Stimulated activated CD4-positive, alpha-beta T cell treated with anti-CD3 and anti-CD28 coated beads, Interleukin-12 subunit alpha, Interleukin-12 subunit beta, amount 100 ng/mL, for 24 hours (primary cell): ENCODE data around the gene DBNDD2.

Experiments used
- DNase-seq, 2 experiments: peaks; one replicate each; pipeline ENCODE4 v3.0.0-alpha.2; 2020; ENCODE audit warnings: low read depth in 2 of 2

The DBNDD2 gene

DNA sequence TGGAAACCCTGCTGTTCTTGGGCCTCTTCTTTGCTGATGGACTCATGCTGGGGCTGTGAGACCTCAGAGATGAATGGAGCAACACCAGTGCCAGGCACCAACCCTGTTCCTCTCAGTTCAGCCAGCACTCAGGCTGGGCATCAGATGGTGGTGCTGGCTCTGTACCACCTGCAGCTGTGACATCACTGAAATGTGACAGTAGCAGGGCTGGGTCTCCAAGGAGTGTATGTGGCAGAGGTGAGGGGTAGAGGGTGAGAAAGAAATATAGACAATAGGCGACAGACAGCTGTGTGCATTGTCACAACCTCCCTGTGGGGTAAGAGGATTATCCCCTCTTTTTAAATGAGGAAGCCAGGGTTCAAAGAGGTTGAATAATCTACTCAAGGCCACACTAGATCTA, 29.9 kb upstream of the DBNDD2 start, which contains the start of gene TP53TG5:
Gene TP53TG5, minus strand, starts transcription at position 135 of the 400 bp plus-strand sequence. Its CDS starts 89 bp downstream, at position 46.
- no peak for DNase-seq

DNA sequence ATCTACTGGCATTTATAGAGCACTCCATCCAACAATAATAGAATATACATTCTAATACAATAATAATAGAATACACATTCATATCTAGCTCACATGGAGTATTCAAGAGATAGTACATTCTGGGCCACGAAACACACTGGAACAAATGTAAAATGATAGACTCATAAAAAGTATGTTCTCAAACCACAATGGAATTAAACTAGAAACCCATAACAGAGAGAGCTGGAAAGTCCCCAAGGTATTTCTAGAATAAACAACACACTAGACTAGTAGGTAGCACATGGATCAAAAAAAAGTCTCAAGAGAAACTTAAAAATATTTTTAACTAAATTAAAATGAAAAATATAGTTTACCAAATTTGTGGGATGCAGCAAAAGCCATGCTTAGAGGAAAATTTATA, 20.8 kb upstream of the DBNDD2 start:
- no peak for DNase-seq

DNA sequence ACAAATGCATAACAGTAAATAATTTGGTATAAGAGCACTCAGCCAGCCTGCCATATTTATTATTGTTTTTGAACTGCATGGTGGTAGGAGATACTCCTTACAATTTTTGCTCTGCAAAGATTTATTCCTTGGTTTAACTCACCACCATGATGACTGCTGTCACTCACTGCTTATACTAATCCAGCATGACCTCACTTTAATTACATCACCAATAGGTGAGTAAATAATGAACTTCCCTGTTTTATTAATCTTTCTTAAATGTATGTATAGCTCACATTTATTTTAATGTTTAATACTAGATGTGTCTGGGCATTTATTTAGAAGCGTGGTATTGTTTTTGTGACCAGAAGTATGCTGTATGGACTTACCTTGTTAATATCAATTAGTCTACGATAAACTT, 17.2 kb upstream of the DBNDD2 start:
- no peak for DNase-seq

DNA sequence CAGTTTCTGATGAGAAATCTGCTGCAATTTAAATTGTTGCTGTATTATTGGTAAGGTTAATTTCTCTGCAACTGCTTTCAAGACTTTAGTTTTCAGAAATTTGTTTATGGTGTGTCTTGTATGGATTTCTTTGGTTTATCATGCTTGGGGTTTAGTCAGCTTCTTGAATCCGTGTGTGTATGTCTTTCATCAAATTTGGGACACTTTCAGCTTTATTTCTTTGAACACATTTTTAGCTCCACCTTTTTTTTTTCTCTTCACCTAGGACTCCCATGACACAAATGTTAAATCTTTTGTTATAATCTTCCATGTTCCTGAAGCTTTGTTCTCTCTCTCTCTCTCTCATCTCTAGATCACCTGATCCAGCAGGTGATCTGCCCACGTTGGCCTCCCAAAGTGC, 16.5 kb upstream of the DBNDD2 start:
- no peak for DNase-seq

DNA sequence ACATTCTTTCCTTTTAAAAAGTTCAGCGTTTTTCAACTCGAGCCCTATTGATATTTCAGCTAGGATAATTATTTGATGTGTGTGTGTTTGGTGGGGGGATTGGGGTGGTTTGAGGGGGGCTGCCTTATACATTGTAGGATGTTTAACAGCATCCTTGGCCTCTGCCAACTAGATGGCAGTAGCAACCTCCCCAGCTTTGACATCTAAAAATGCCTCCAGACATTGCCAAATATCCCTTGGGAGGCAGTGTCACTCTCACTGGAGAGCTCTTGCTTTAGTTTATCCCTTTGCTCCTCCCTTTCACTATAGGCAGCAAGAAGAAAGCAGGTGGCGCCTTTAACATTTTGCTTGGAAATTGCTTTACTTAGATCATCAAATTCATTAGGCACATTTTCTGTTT, 15.4 kb upstream of the DBNDD2 start:
- DNase-seq: no peak

DNA sequence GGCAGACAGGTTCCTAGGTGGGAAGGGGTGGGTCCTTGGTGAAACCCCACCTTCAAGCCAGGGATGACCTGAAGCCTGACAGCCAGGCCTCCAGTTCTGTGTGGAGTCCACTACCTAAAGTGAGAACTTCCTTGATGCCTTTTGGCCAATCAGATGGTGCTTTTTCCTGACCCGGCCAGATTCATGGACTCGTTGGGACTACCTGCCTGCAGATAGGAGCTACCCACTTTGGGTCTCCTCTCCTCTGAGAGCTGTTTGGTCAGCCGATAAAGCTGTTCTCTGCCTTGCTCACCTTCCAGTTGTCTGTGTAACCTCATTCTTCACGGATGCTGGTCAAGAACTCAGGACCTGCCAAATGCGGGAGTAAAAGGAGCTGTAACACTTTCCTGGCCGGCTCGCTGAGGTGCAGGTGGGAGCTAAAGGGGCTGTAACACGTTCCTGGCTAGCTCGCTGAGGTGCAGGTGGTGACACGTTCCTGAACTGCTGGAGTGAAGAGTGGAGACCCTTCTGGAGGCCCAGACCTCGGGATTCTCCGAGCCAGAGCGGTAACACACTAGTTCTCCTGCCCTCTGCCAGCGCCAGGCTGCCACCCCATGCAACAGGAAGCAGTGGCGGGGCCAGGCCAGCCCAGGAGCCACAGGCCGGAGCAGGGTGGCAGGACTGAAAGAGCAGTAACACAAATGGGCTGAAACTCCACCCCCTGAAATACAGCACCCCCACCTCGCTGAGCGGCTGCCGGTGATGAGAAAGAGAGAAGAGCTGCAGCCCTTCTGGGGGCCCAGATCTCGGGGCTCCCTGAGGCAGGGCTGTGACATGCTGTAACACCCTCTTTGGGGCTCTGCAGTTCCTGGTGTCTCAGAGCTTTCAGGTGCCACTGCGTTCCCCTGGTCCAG, 13.6 kb upstream of the DBNDD2 start:
- no peak for DNase-seq

DNA sequence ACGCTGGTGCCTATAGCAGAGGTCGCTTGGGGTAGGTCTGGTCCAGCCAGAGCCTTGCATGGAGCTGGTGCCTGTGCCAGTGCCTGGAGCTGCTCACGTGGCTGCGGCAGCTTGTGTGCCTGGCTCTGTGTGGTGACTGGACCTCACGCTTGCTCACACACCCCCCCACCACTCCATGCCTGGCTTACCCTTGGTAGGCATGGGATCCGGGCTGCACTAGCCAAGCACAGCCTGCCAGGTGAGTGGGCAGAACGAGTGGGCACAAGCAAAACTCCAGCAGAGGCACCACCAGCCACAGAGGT, 13.0 kb upstream of the DBNDD2 start:
- no peak for DNase-seq

DNA sequence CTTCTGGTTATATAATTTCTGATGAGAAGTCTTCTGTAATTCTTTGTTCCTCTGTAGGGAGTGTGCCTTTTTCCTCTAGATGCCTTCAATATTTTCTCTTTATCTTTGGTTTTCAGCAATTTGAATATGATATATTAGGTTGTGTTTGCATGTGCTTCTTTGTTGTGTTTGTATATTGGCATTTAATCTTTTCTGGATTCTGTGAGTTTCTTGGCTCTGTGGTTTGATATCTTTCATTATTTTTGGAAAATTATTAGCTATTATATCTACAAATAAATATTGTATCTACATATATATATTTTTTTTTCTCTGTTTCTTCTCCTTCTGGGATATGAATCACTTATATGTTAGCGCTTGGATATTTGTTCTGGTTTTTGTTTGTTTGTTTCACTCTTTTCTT, 9.1 kb upstream of the DBNDD2 start:
- DNase-seq: no peak

DNA sequence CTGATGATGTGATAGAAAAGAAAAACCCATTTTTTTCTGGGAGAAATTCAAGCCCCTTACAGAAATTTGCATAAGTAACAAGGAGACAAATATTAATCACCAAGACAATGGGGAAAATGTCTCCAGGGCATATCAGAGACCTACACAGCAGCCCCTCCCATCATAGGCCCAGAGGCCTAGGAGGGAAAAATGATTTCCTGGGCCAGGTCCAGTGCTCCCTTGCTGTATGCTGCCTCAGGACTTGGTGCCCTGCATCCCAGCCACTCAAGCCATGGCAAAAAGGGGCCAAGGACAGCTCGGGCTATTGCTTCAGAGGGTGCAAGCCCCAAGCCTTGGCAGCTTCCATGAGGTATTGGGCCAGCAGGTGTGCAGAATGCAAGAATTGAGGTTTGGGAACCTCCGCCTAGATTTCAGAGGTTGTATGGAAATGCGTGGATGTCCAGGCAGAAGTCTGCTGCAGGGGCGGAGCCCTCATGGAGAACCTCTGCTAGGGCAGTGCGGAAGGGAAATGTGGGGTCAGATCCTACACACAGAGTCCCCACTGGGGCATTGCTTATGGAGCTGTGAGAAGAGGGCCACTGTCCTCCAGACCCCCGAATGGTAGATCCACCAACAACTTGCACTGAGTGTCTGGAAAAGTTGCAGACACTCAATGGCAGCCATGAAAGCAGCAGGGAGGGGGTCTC, 7.6 kb upstream of the DBNDD2 start:
- DNase-seq: no peak

DNA sequence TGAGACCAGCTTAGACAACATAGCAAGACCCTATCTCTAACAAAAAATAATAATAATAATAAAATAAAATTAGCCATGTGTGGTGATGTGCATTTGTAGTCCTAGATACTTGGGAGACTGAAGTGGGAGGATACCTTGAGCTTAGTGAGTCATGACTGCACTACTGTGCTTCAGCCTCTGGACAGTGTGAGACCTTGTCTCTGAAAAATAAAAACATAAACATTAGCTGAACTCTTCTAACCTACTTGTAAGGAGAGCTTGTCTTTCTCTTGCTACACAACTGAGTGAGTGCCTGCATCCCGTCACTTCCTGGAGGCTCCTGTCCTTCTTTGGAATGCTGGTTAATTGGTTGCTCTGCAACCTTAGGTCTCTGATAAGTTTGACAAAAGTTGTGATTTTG, 5.1 kb upstream of the DBNDD2 start:
- DNase-seq: no peak

DNA sequence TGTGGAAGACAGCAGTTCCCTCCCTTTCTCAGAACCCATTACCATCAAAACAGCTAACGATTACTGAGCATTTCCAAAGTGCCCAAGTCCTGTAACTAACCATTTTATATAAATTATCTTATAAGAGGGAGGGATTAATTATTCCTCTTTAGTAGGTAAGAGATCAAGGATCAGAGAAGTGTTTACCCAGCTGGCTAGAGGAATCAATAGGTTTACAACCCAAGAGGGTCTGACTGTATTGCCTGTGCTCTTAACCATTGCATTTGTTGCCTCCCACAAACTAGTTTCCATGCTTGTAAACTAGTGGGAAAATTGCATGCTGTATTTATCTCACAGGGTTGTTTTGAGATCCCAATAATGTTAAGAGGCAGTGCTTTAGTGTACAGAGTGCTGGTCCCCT, 3.7 kb upstream of the DBNDD2 start:
- no peak for DNase-seq

DNA sequence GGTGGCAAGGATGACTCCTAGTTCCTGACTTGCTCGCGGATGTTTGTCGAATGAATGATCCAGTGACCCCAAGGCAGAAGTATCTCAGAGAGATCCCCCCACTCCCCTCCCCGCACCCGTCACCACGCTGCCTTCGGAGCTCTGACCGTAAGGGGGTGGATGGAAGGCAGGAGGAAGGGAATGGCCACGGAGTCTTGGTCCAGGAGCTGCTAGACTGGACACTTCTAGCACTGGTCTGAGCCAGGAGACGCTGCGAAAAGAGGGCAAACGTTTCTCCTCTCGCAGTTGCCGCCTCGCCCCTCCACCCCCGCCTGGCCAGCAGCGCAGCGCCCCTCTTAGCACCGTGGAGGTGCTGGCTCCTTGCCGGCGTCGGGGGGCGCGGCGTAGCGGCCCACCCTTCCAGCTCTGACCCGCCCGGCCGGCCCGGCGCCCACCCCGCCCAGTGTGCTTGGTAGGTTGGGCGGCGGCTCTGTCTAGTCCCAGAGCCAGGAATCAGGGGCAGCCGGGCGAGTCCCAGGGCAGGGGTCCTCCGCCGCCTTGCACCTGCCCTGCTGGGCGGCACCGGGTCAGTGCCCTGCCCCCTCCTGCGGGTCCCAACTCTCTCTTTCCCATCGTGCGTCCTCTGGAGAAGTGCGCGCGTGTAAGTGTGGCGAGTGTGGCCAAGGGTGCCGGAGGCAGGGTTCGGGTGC, 2.4 kb upstream of the DBNDD2 start:
- DNase-seq: no peak

DNA sequence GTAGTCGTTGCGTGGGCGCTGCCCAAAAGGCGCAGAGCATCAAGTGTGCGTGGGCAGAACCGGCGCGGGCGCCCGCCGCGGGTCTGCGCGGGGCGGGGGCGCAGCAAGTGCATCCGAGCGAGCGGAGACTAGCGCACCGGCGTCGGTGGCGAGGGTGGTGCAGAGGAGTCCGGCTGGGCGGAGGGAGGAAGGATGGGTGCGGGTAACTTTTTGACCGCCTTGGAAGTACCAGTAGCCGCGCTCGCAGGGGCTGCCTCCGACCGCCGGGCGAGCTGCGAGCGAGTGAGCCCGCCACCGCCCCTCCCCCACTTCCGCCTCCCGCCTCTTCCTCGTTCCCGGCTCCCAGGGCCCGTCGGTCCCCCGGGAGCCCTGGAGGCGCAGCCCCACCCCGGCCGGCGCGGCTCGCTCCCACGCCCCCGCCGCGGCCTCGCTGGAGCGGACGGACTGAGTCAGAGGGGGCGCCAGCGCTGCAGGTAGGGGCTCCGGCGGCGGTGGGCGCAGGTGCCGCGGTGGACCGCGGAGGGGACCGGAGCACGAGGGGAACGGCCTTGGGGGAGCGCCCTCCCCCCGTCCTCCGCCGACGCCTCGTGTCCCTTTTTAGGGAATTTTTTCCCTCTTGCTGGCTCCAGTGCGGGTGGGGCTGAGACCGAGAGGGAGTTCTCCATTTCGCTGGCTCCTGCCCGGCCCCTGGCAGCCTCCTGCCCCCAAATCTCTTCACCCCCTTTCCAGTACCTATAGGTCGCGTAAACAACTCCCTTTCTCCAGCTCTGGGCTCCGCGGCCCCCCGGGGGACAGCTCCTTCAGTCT, 1.6 kb upstream of the DBNDD2 start:
- peak in 1 of 2 experiments; percentile 53 for DNase-seq

DNA sequence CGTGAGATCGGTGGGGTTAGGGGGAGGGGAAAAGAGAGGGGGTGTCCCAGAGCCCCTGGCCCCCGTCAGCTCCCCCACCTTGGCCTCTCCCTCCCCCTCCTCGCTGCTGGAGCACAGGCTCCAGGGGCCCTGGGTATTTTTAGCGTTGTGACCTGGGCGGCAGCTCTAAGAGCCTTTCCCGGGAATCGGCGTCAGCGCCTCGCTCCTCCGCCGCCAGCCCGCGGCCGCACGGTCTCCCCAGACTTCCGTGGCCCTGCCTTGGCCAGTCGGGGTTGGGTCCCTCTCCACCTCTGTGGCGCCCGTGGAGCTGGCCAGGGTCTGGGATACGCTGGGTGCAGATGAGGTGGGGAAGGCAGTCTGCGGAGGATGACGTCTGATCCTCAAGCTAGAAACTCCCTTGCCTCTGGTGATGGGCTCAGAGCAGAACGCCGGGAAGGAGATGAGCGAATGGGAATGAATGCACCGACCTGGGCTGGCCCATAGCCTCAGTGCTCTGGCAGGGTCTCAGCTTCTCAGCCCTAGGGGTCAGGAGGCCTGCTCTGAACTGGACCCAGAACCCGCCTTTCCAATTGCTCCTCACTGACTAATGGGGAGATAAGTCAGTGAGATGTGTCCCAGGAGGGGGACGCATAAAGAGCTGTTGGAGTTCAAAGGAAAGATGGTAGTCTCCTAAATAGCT, 883 bp upstream of the DBNDD2 start:
- no peak for DNase-seq

DNA sequence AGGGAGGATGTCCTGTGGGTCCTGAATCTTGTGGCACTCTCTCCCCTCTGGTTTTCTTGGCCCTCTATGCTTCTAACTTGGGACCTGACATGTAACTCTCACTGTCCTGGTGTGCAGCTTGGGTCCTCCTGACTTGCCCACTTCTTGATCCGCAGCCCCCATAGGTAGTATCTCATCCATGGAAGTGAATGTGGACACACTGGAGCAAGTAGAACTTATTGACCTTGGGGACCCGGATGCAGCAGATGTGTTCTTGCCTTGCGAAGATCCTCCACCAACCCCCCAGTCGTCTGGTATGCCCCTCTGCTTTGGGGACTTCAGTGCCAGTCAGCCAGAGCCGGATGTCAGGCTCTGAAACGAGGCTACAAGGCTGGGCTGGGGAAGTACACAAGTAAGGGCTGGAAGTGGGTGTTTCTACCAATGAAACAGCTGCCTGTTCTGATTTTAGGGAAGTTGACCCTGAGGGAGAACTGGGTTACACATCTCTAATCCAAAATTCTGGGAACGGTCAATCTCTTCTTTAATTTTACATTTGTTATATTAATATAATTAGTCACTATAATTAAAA, 641 bp downstream of the DBNDD2 start:
- DNase-seq: no peak

DNA sequence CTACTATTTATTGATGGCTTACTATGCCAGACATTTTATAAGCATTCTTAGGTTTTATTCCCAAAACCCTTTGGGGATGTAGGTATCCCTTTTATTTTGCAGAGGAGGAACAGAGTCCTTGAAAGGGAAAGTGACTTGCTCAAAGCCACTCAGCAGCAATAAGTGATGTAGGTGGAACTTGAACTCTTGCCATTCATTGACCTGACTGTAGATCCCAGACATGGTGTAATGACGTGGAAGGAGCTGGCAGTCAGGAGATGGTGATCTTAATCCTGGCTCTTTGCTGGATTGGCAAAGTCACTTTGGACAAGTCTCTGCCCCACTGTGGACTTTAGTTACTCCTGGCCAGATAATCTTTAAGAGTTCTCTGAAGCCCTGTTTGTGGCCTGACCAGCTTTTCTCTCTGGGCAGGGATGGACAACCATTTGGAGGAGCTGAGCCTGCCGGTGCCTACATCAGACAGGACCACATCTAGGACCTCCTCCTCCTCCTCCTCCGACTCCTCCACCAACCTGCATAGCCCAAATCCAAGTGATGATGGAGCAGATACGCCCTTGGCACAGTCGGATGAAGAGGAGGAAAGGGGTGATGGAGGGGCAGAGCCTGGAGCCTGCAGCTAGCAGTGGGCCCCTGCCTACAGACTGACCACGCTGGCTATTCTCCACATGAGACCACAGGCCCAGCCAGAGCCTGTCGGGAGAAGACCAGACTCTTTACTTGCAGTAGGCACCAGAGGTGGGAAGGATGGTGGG, 1.6 kb downstream of the DBNDD2 start:
- no peak for DNase-seq

DNA sequence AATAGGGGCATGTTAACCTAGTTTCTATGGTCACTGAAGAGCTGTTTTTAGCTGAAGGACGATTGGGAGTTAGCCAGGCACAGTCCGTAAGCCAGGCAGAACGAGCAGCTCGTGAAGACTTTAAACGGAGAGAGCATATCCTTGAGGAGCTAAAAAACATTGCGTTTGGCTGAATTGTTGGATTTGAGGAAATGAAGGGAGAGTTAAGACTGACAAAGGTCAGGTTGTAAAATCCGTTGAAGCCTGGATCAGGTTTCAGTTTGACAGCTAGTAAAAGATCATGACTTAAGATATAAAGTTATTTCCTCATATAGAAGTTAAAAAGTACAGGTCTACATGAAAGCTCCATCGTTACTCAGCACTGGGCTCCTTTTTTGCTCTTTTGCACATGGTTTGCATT, 2.8 kb downstream of the DBNDD2 start:
- no peak for DNase-seq

DNA sequence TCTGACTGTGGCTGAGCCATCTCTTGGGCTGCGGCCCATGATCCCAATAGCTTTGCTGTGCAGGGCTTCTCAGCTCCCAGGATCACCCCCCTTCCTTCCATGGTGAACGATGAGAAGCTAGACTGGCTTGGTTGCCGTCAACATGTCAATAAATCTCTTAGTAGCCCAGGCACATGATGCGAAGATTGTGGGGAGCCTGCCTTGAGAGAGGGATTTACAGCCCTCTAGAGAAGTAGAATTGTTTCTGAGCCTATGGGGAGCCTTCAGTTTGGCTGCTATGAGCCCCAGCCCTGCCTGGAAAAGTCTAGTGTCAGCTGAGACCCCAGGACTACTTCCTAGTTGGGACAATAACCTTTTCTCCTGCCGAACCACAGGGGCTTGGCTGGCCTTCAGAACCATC, 4.6 kb downstream of the DBNDD2 start:
- DNase-seq: no peak

DNA sequence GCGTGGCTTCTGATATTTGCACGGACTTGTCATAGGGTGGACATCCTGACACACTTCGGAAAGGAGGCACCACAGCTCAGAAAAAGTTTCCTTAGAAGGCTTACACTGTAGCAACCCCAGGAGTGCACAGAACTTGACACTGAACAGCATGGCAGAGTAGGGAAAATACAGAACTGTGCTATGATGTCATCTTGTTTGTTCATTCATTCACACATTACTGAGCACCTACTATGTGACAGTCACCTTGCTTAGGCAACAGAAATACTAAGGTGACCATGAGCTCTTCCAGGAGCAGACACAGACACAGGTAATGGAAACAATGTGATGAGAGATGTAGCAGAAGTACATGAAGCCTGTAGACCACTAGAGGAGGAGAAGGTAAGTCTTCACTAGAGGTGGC, 5.4 kb downstream of the DBNDD2 start:
- DNase-seq: no peak
